ENCODE measurements around the gene PTPN4. TPM values are rescaled to one million over a fixed set of nuclear protein-coding genes. Genes with fewer than 3 reads are reported as not detected.

The PTPN4 gene
- total RNA-seq, 1 experiment from 2014 or later, result 44.5 TPM

DNA sequence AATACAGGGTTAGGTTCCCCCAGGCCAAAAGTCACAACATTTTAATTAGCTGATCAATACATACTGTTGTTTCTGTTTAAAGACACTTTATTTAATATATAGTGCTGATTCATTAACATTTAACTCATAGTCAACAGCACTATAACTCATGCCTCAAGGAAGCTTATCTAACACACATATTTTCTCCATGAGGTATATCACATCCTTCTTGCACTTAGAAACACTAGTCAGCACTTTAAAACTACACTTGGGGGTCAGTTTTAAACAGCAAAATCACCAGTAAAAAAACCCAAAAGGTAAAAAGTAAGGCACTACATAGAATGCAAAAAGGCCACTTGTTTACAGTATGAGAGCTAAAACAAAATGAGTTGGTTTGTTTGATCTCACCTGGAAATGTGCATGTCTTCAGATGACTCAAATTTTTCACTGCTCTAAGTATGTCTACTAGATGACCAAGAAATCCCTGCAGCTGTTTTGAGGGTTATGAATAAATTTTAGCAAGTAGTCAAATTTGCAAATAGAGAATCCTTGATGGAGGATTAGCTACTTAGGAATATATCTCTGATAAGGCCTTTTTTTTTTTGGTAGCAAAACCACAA lies 199.0 kb downstream of the PTPN4 start:
- Histone ChIP-seq H3K9me2 (replicated peaks; ENCODE audit: low read length) (no peaks in the 10 kb centered on the region), H3K4me3 (ENCODE audit: low read length) (no peak overlapping the region), H3K27ac (ENCODE audit: low read length) (no peak overlapping the region), H2AFZ (ENCODE audit: low read length) (no peak overlapping the region), H4K20me1 (ENCODE audit: low read length) (no peaks in the 10 kb centered on the region), H3K27me3 (ENCODE audit: low read length) (no peaks in the 10 kb centered on the region), H3F3A (ENCODE audit: low read length, unreplicated experiment) (no peaks in the 10 kb centered on the region), H3K9me3 (ENCODE audit: low read length) (peaks cover 5% of the 10 kb centered on the region; the same call in 1 of the 2 replicates), H3K4me2 (ENCODE audit: low read length) (no peak overlapping the region), H3K4me1 (ENCODE audit: insufficient read depth, low read length) (0 out of 2 replicates have a peak, but pooled peaks cover 4% of the 10 kb centered on the region), H3K9ac (ENCODE audit: low read length) (no peak overlapping the region), H3K79me2 (ENCODE audit: low read length) (no peaks in the 10 kb centered on the region), H3K36me3 (ENCODE audit: low read depth, low read length) (peaks cover 30% of the 10 kb centered on the region)
- TF ChIP-seq EZH2 (IDR thresholded peaks at IDR 0.05; ENCODE audit: low read length, unreplicated experiment) (no peak), EZH2phosphoT487 (IDR thresholded peaks at IDR 0.05; ENCODE audit: borderline replicate concordance, low read length) (no peak), CTCF (conservative IDR thresholded peaks at IDR 0.05; ENCODE audit: low read depth, low read length) (no peak)
- no TSS peak for BruUV-seq (replicated peaks)
- ChIA-PET POLR2A (ENCODE audit: unreplicated experiment) (no interaction called here), CTCF (no interaction called here)
- intact Hi-C loops (cut with micrococcal nuclease), result no loop called here
- DNase-seq, result peak; percentile 5
- ATAC-seq, result peak; percentile 27; the same call in 1 of the 2 replicates

DNA sequence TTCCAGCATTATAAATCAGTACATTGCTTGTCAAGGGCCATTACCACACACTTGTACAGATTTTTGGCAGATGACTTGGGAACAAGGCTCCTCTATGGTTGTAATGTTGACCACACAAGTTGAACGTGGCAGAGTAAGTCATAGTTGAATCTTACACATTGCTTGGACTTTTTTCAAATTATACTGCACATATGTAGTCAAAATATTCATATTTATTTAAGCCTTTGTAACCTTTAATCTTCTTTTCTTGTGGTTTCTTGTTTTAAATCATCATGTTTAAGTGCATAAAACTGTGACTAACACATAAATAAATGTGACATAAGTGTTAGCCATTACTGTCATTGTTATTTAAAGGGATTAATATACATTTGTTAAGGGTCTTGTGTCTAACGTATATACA lies 201.1 kb downstream of the PTPN4 start:
- H2AFZ ChIP-seq (ENCODE audit: low read length), result no peak overlapping the region
- BruUV-seq (replicated peaks), result no TSS peak
- TF ChIP-seq EZH2 (IDR thresholded peaks at IDR 0.05; ENCODE audit: low read length, unreplicated experiment) (no peak), CTCF (conservative IDR thresholded peaks at IDR 0.05; ENCODE audit: low read depth, low read length) (no peak), EZH2phosphoT487 (IDR thresholded peaks at IDR 0.05; ENCODE audit: borderline replicate concordance, low read length) (no peak)
- 0 out of 2 replicates have a peak, but pooled peaks cover 4% of the 10 kb centered on the region for H3K4me1 ChIP-seq (ENCODE audit: insufficient read depth, low read length)
- no peaks in the 10 kb centered on the region for H3K79me2 ChIP-seq (ENCODE audit: low read length)
- H3K27ac ChIP-seq (ENCODE audit: low read length), result no peak overlapping the region
- no peaks in the 10 kb centered on the region for H3K27me3 ChIP-seq (ENCODE audit: low read length)
- peaks cover 5% of the 10 kb centered on the region; the same call in 1 of the 2 replicates for H3K9me3 ChIP-seq (ENCODE audit: low read length)
- H4K20me1 ChIP-seq (ENCODE audit: low read length), result no peaks in the 10 kb centered on the region
- ChIA-PET CTCF (no interaction called here), POLR2A (ENCODE audit: unreplicated experiment) (no interaction called here)
- H3K36me3 ChIP-seq (ENCODE audit: low read depth, low read length), result peaks cover 30% of the 10 kb centered on the region
- no peaks in the 10 kb centered on the region for H3K9me2 ChIP-seq (replicated peaks; ENCODE audit: low read length)
- intact Hi-C loops (cut with micrococcal nuclease), result no loop called here
- no peak overlapping the region for H3K4me2 ChIP-seq (ENCODE audit: low read length)
- H3K4me3 ChIP-seq (ENCODE audit: low read length), result no peak overlapping the region
- DNase-seq (peak; percentile 18), ATAC-seq (peak; percentile 48)
- no peaks in the 10 kb centered on the region for H3F3A ChIP-seq (ENCODE audit: low read length, unreplicated experiment)
- H3K9ac ChIP-seq (ENCODE audit: low read length), result no peak overlapping the region

GRCh38 chr2:119981896-119982295 lies 222.2 kb downstream of the PTPN4 start:
- Histone ChIP-seq H3K9me2 (replicated peaks; ENCODE audit: low read length) (no peaks in the 10 kb centered on the region), H3K4me1 (ENCODE audit: insufficient read depth, low read length) (no peaks in the 10 kb centered on the region), H3K4me3 (ENCODE audit: low read length) (no peak overlapping the region), H3F3A (ENCODE audit: low read length, unreplicated experiment) (no peaks in the 10 kb centered on the region), H3K27ac (ENCODE audit: low read length) (no peak overlapping the region), H3K9me3 (ENCODE audit: low read length) (no peaks in the 10 kb centered on the region), H3K27me3 (ENCODE audit: low read length) (no peaks in the 10 kb centered on the region), H2AFZ (ENCODE audit: low read length) (no peak overlapping the region), H3K4me2 (ENCODE audit: low read length) (no peak overlapping the region), H3K9ac (ENCODE audit: low read length) (no peak overlapping the region), H3K79me2 (ENCODE audit: low read length) (no peaks in the 10 kb centered on the region), H4K20me1 (ENCODE audit: low read length) (no peaks in the 10 kb centered on the region), H3K36me3 (ENCODE audit: low read depth, low read length) (no peaks in the 10 kb centered on the region; the same call in 1 of the 2 replicates)
- CTCF ChIA-PET, result no interaction called here
- BruUV-seq (replicated peaks), result no TSS peak
- DNase-seq (no peak), ATAC-seq (no peak)
- no peak for TF ChIP-seq EZH2phosphoT487 (IDR thresholded peaks at IDR 0.05; ENCODE audit: borderline replicate concordance, low read length)
- TF ChIP-seq EZH2 (IDR thresholded peaks at IDR 0.05; ENCODE audit: low read length, unreplicated experiment), result no peak
- TF ChIP-seq CTCF (conservative IDR thresholded peaks at IDR 0.05; ENCODE audit: low read depth, low read length), result no peak
- POLR2A ChIA-PET (ENCODE audit: unreplicated experiment), result no interaction called here
- intact Hi-C loops (cut with micrococcal nuclease), result no loop called here
